H1 (cell line): ENCODE results near the gene TLR2. TPM values are rescaled to one million over a fixed set of nuclear protein-coding genes. Genes with fewer than 3 reads are reported as not detected.

Experiments
- CTCF ChIA-PET: fragments of 300-600 bp; sonication (Branson Sonifier 250); formaldehyde crosslinking; loops from one replicate; lab custom pipeline; 2021; ENCODE audit not compliant: partially characterized antibody; lab: Charles Lee
- POLR2A ChIA-PET: fragments of 300-600 bp; sonication (Branson Sonifier 250); formaldehyde crosslinking; loops from one replicate; lab custom pipeline; 2021; ENCODE audit warnings: inconsistent platforms; ENCODE audit not compliant: partially characterized antibody; lab: Charles Lee
- DNase-seq, 2 experiments: peaks; one replicate each; pipeline versions ENCODE4 v3.0.0 to v3.0.0-alpha.2; 2010 to 2022; ENCODE audit warnings: low spot score in 2 of 2, low read depth in 1 of 2, mixed read lengths in 1 of 2
- FAIRE-seq: peaks from 2 replicates; lab custom pipeline; 2011; peaks lifted over from hg19 to GRCh38; lab: Jason Lieb, UNC
- H2AFZ ChIP-seq: 2 replicates; pipeline ENCODE4 v1.8.1; 2012; ENCODE audit warnings: low read length, inconsistent platforms
- H2AK5ac ChIP-seq: 2 replicates; pipeline ENCODE4 v1.6.1; 2013; ENCODE audit warnings: low read depth, low read length
- H2BK120ac ChIP-seq: replicated peaks from 2 replicates; pipeline ENCODE3; 2013; ENCODE audit warnings: low read depth, low read length, inconsistent platforms
- H2BK12ac ChIP-seq: 2 replicates; pipeline ENCODE4 v1.6.1; 2013; ENCODE audit warnings: low read depth, low read length
- H2BK15ac ChIP-seq: 2 replicates; pipeline ENCODE4 v1.6.1; 2013; ENCODE audit warnings: low read length
- H2BK20ac ChIP-seq: 2 replicates; pipeline ENCODE4 v1.6.1; 2013; ENCODE audit warnings: low read length
- H2BK5ac ChIP-seq: 2 replicates; pipeline ENCODE4 v1.6.1; 2013; ENCODE audit warnings: low read depth, low read length
- H3K14ac ChIP-seq: 2 replicates; pipeline ENCODE4 v1.6.1; 2013; ENCODE audit warnings: inconsistent platforms; ENCODE audit not compliant: insufficient read length
- H3K18ac ChIP-seq: 2 replicates; pipeline ENCODE4 v1.6.1; 2013; ENCODE audit warnings: low read length; ENCODE audit errors: extremely low read depth
- H3K23ac ChIP-seq: 2 replicates; pipeline ENCODE4 v1.6.1; 2013; ENCODE audit warnings: inconsistent platforms; ENCODE audit not compliant: insufficient read length
- H3K23me2 ChIP-seq: 2 replicates; pipeline ENCODE4 v1.6.1; 2013; ENCODE audit warnings: low read depth, low read length
- H3K27ac ChIP-seq: 2 replicates; pipeline ENCODE4 v1.6.1; 2011; ENCODE audit warnings: low read depth, low read length, inconsistent platforms
- H3K27me3 ChIP-seq, 4 experiments: replicated peaks in 1 of 4; 1 replicate in 1 of 4; 2 replicates in 3 of 4; pipeline versions ENCODE4 v1.6.1 to v1.8.1; 2011 to 2013; ENCODE audit warnings: low read length in 3 of 4, mild to moderate bottlenecking in 3 of 4, inconsistent platforms in 2 of 4, mixed read lengths in 2 of 4, moderate library complexity in 1 of 4; ENCODE audit not compliant: control insufficient read depth in 3 of 4, insufficient read depth in 3 of 4; ENCODE audit errors: extremely low read depth in 1 of 4
- H3K36me3 ChIP-seq, 4 experiments: 2 replicates each; pipeline versions ENCODE4 v1.6.1 to v1.8.1; 2011 to 2013; ENCODE audit warnings: mild to moderate bottlenecking in 4 of 4, low read length in 3 of 4, moderate library complexity in 2 of 4, control low read depth in 1 of 4, inconsistent platforms in 1 of 4; ENCODE audit not compliant: insufficient read depth in 4 of 4, control insufficient read depth in 2 of 4
- H3K4ac ChIP-seq: replicated peaks from 2 replicates; pipeline ENCODE3; 2013; ENCODE audit warnings: low read length, low read depth, mixed read lengths, inconsistent platforms; ENCODE audit not compliant: insufficient read length
- H3K4me1 ChIP-seq, 4 experiments: replicated peaks in 1 of 4; 1 replicate in 1 of 4; 2 replicates in 3 of 4; pipeline versions ENCODE4 v1.6.1 to v1.8.1; 2011 to 2013; ENCODE audit warnings: low read length in 3 of 4, inconsistent platforms in 2 of 4, mixed read lengths in 1 of 4; ENCODE audit not compliant: insufficient read depth in 4 of 4, control insufficient read depth in 3 of 4
- H3K4me2 ChIP-seq, 2 experiments: 2 replicates each; pipeline versions ENCODE4 v1.6.1 to v1.8.1; 2011 to 2013; ENCODE audit warnings: low read depth in 2 of 2, low read length in 2 of 2, control low read depth in 1 of 2, inconsistent platforms in 1 of 2, mild to moderate bottlenecking in 1 of 2; ENCODE audit not compliant: insufficient read depth in 1 of 2
- H3K4me3 ChIP-seq, 4 experiments: fragments of 200-600, 300-600 bp in 1 of 4; sonication (generic), shearing (Covaris generic), sonication (Bioruptor Twin) in 1 of 4; 2 replicates each; pipeline versions ENCODE4 v1.5.1 to v1.8.1; 2011 to 2016; ENCODE audit warnings: low read length in 4 of 4, low read depth in 3 of 4, control low read depth in 2 of 4, inconsistent platforms in 2 of 4, mild to moderate bottlenecking in 2 of 4, mixed read lengths in 1 of 4, moderate library complexity in 1 of 4; ENCODE audit not compliant: insufficient read depth in 2 of 4; ENCODE audit errors: extremely low read depth in 1 of 4
- H3K56ac ChIP-seq: replicated peaks from 2 replicates; pipeline ENCODE3; 2013; ENCODE audit warnings: low read depth, mild to moderate bottlenecking, mixed read lengths, low read length, inconsistent platforms; ENCODE audit not compliant: insufficient read length
- H3K79me1 ChIP-seq: 2 replicates; pipeline ENCODE4 v1.6.1; 2013; ENCODE audit warnings: low read depth, low read length, control low read depth
- H3K79me2 ChIP-seq, 2 experiments: 2 replicates each; pipeline versions ENCODE4 v1.6.1 to v1.8.1; 2012 to 2013; ENCODE audit warnings: low read length in 2 of 2, mild to moderate bottlenecking in 2 of 2, inconsistent platforms in 1 of 2; ENCODE audit not compliant: insufficient read depth in 2 of 2, control insufficient read depth in 1 of 2
- H3K9ac ChIP-seq, 4 experiments: replicated peaks in 1 of 4; 1 replicate in 1 of 4; 2 replicates in 3 of 4; pipeline versions ENCODE4 v1.6.1 to v1.8.1; 2011 to 2013; ENCODE audit warnings: low read depth in 3 of 4, low read length in 3 of 4, control low read depth in 2 of 4, mild to moderate bottlenecking in 2 of 4, moderate library complexity in 2 of 4, inconsistent platforms in 1 of 4; ENCODE audit errors: extremely low read depth in 1 of 4
- H3K9me3 ChIP-seq, 2 experiments: 2 replicates each; pipeline versions ENCODE4 v1.6.1 to v1.8.1; 2012 to 2013; ENCODE audit warnings: mild to moderate bottlenecking in 2 of 2, moderate library complexity in 2 of 2, control low read depth in 1 of 2, inconsistent platforms in 1 of 2, low read depth in 1 of 2, low read length in 1 of 2, mixed read lengths in 1 of 2; ENCODE audit not compliant: insufficient read depth in 2 of 2
- H4K20me1 ChIP-seq, 2 experiments: replicated peaks in 1 of 2; 2 replicates each; pipeline versions ENCODE3 to v1.8.1; 2011 to 2013; ENCODE audit warnings: inconsistent platforms in 2 of 2, low read length in 2 of 2, mild to moderate bottlenecking in 1 of 2; ENCODE audit not compliant: insufficient read depth in 2 of 2, control insufficient read depth in 1 of 2
- H4K5ac ChIP-seq: 2 replicates; pipeline ENCODE4 v1.6.1; 2013; ENCODE audit warnings: low read length, low read depth, mixed read lengths, inconsistent platforms; ENCODE audit not compliant: insufficient read length
- H4K8ac ChIP-seq: 2 replicates; pipeline ENCODE4 v1.8.0; 2013; ENCODE audit warnings: mild to moderate bottlenecking, moderate library complexity, low read length, inconsistent platforms; ENCODE audit not compliant: insufficient read depth; ENCODE audit errors: extremely low read depth
- H4K91ac ChIP-seq: replicated peaks from 2 replicates; pipeline ENCODE3; 2013; ENCODE audit warnings: low read length, mixed read lengths, inconsistent platforms; ENCODE audit not compliant: insufficient read length
- BCL11A ChIP-seq, 2 experiments: IDR thresholded peaks; one replicate each; pipeline ENCODE4 v1.6.1; 2011; ENCODE audit warnings: low read depth in 2 of 2, low read length in 2 of 2, mild to moderate bottlenecking in 2 of 2
- CTCF ChIP-seq, 3 experiments: IDR thresholded peaks; 1 replicate in 2 of 3; 2 replicates in 1 of 3; pipeline versions ENCODE4 v1.5.1 to v1.6.1; 2011; ENCODE audit warnings: low read length in 3 of 3, mild to moderate bottlenecking in 3 of 3, inconsistent platforms in 2 of 3, low read depth in 1 of 3, moderate library complexity in 1 of 3; ENCODE audit not compliant: insufficient read depth in 1 of 3; ENCODE audit errors: control extremely low read depth in 1 of 3
- WGBS, 2 experiments: shearing (Covaris generic) in 1 of 2; methylation state at CpG; one replicate each; pipeline versions ENCODE4 v1.1.6 to v1.1.7; 2013 to 2015; ENCODE audit warnings: low lambda C conversion rate in 2 of 2, mixed read lengths in 2 of 2, inconsistent platforms in 1 of 2, low coverage in 1 of 2, missing lambda C conversion rate in 1 of 2; ENCODE audit not compliant: insufficient replicate concordance in 2 of 2, insufficient coverage in 1 of 2, insufficient read length in 1 of 2; ENCODE audit errors: extremely low coverage in 1 of 2, missing lambda C conversion rate in 1 of 2; 5-methylcytosine and 5-hydroxymethylcytosine counted together
- polyA plus RNA-seq, 7 experiments: library from polyadenylated mRNA; depleted of rRNA in 3 of 7; stranded (reverse) in 5 of 7; unstranded in 2 of 7; fragments of >200 nt in 5 of 7; fragments of 200-250 nt in 2 of 7; gene quantifications; 1 replicate in 5 of 7; 2 replicates in 1 of 7; 4 replicates in 1 of 7; pipeline versions ENCODE4 v1.2.1 to v1.2.3, GENCODE V29; 2011 to 2013; ENCODE audit warnings: missing spikeins in 2 of 7, mixed read lengths in 2 of 7
- total RNA-seq: library from RNA; stranded (reverse); fragmentation: NEBNext Ultra II Directional; extraction: Animal tissue kit (Norgen Biotek cat#: 25700); gene quantifications from 2 replicates; pipeline ENCODE4 v1.2.1, GENCODE V29; 2021
- TF ChIP-seq, protein P1 (sequence below): IDR thresholded peaks from 2 replicates; pipeline ENCODE4 v1.6.1; 2011; ENCODE audit warnings: low read depth, mild to moderate bottlenecking, low read length; ENCODE audit not compliant: insufficient read depth

The TLR2 gene
- total and polyA plus RNA-seq, 2 of the 8 experiments (the other 6 are each of a cell fraction or from before 2014, with no cell fraction given): 1.3 TPM

- H2BK15ac ChIP-seq: no peak overlapping the region
- no peak overlapping the region for H2BK120ac ChIP-seq
- no peak overlapping the region for H2AK5ac ChIP-seq
- no peaks in the 10 kb centered on the region for H3K36me3 ChIP-seq
- H4K8ac ChIP-seq: no peak overlapping the region
- no peak overlapping the region for H3K4ac ChIP-seq
- no peak overlapping the region for H4K91ac ChIP-seq
- H4K20me1 ChIP-seq: no peaks in the 10 kb centered on the region
- H3K23me2 ChIP-seq: no peaks in the 10 kb centered on the region
- no peak overlapping the region for H3K18ac ChIP-seq
- ChIA-PET CTCF (interaction anchor here (0.5 to 2.4 kb wide), 6 partner anchors 8 to 472 kb away, joined by 3 to 12 read pairs (median 6); no protein-coding TSS in a partner anchor), POLR2A (interaction anchor here (0.8 to 1.0 kb wide), 2 partner anchors 11 to 27 kb away, joined by 3 read pairs; no protein-coding TSS in a partner anchor)
- H2BK5ac ChIP-seq: no peak overlapping the region
- H4K5ac ChIP-seq: no peak overlapping the region
- H3K27ac ChIP-seq: no peak overlapping the region
- H3K56ac ChIP-seq: no peak overlapping the region
- H3K4me3 ChIP-seq: no peak overlapping the region
- no peak overlapping the region for H3K14ac ChIP-seq
- H3K79me2 ChIP-seq: no peaks in the 10 kb centered on the region
- no peak overlapping the region for H3K9ac ChIP-seq
- no peaks in the 10 kb centered on the region for H3K79me1 ChIP-seq
- no peak overlapping the region for H3K4me2 ChIP-seq
- H2BK12ac ChIP-seq: no peak overlapping the region
- H2BK20ac ChIP-seq: no peak overlapping the region
- 89% methylated on average over 4 of the region's 4 CpGs; no CpG with 5 or more reads in 1 of the 2 experiments for WGBS, 2 experiments
- H3K27me3 ChIP-seq: no peaks in the 10 kb centered on the region
- DNase-seq (no peak), FAIRE-seq (no peak)
- no peaks in the 10 kb centered on the region for H3K4me1 ChIP-seq
- H3K23ac ChIP-seq: no peak overlapping the region
- H2AFZ ChIP-seq: no peak overlapping the region
- H3K9me3 ChIP-seq: no peaks in the 10 kb centered on the region
- no peak for TF ChIP-seq BCL11A (IDR thresholded peaks at IDR 0.05; ENCODE audit: low read depth in 2 of 2, low read length in 2 of 2)
- TF ChIP-seq, protein P1, sequence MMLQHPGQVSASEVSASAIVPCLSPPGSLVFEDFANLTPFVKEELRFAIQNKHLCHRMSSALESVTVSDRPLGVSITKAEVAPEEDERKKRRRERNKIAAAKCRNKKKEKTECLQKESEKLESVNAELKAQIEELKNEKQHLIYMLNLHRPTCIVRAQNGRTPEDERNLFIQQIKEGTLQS: no peak
- TF ChIP-seq CTCF (IDR thresholded peaks at IDR 0.05; ENCODE audit: control extremely low read depth in 1 of 3, insufficient read depth in 1 of 3, low read depth in 1 of 3, low read length in 3 of 3): no peak
Observed at GRCh38 chr4:153733751-153734448, 49.8 kb downstream of the TLR2 start.
